HG03095 (cell line): ENCODE measurements around the gene LRRC8A.
A peak's percentile ranks its signal among the peaks of the same experiment; 100 is the strongest.
"Not testable (repeated sequence)": the region's sequence is repeated elsewhere in the genome, so short reads cannot be mapped to it uniquely, and the experiment has no call there.

Source experiments
- ATAC-seq: cut with Tn5 transposase; IDR thresholded peaks from one replicate; pipeline ENCODE4 v1.9.1; 2021; ENCODE audit warnings: moderate library complexity; ENCODE audit not compliant: unreplicated experiment

Gene LRRC8A

DNA sequence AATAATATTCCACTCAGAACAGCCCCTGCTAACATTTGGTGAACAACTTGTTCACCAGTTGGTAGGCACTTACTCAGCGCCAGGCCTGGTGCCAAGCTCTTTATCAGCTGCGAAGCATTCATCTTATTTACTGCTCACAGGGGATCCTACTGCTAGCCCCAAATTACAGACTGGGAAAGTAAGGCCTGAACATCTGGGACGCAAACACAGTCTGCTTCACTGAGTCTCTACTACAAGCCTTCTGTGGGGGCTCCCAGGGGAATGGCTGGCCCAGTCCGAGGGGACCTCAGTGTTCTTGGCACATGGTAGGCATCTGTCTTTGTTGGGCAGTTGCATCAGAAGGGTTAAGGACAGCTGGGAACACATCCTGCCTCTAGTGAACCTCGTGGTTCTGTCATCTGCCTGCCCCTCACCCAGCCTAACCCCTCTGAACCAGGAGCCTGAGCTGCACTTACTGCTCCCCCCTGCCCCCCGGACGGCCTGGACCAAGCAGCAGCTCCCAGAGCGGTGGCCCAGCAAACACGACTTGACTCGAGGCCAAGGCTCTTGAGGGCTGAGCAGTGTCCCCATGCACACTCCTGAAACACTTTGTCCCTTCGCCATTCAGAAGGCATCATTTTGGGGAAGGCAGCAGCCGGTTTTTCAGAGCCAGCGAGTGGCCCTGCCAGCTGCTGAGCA, 38.6 kb downstream of the LRRC8A start, which contains the start of gene PHYHD1:
TSS of gene PHYHD1 (plus strand) at position 602 of the 678 bp plus-strand sequence. CDS start 1,342 bp downstream, outside the sequence.
- ATAC-seq = no peak

DNA sequence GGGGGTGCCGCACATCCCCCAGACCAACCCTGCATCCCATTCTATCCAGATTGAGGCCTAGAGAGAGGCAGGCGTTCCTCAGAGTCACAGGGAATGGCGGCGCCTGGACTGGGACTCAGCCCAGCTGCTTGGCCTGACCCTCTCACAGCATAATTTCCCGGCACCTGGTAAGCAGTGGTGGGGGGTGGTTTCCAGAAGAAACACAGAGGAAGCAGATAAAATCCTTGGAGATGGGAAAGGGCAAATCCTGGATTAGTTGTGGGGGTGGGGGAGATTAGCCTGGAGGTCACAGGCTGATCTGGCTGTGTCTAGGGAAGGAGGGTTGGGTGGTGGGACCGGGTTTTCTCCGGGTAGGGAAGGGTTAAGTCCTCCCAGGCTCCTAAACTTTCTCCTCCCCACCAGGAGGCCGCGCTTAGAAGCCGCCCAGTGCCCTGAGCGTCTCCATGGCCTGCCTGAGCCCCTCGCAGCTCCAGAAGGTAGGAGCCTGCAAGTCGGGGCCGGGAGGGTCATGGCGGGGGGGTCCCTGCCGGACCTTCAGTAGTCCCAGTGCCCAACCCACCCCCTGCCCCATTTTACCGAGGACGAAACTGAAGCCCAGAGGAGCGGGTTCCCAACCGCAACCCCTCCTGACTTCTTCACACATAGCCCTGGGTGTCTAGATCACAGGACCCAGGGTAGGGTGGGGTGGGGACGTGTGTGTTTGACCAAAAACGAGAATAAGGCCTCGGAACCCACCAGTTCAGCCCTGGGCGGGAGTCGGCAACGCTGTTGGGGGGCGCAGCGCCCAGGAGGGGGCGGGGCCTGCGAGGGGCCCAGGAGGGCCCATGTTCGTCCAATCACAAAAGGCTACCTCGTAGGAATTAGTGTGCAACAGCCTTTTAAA, 40.2 kb downstream of the LRRC8A start:
- no peak for ATAC-seq

DNA sequence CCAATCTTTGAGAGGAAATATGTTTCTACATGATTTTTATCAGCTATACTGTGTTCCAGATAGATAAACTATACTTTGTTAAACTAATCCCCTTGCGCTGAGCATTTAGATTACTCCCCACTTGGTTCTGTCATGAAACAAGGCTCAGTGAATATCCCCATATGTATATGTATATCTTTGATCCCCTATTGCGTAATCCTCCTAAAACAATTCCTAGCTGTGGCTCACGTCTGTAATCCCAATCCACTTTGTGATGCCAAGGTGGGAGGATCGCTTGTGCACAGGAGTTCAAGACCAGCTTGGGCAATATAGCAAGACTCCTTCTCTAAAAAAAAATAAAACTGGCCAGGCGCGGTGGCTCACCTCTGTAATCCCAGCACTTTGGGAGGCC, 41.6 kb downstream of the LRRC8A start:
- no peak for ATAC-seq

DNA sequence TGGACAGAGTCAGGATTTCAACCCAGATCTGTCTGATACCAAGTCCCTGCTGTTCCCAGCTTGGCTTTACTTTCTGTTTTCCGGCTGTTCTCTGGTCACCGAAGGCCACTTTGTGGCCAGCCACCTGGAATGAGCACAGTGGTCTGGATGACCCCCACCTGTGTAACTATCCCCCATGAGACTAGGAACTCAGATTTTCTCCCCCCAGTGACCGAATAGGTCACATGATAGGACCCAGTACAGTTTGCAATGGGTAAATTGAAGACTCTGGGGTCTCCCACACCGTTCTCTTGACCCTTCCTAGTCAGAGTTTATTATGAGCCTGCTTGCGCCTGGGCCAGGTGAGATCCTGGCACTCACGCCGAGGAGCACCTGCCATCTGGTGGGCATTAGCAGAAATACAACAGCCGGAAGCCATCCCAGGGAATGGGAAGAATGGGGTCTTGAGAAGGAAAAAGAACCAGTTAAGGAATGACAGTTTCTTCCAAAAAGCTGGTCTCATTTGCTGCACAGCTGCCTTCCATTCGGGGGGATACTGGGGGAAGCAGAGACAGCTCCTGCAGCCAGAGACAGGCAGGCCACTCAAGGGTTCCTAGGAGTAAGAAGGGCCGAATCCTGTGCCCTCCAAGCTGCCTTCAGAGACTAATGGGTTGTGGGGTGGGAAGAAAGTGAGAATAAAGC, 45.9 kb downstream of the LRRC8A start:
- ATAC-seq = no peak

DNA sequence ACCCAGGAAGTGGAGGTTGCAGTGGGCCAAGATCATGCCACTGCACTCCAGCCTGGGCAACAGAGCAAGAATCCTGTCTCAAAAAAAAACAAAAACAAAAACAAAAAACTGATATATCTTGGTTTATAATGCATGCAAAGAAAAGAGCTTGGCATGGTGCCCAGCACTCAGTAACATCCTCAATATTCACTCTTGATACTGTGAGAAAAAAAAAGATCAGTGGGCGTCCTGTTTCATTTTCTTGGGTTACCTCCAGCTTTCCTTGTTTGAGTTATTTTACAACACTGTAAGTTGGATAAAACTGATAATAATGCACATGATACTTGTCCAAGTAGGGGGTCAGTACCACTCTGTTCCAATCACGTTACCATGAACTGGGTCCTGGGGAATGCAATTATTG, 46.7 kb downstream of the LRRC8A start:
- ATAC-seq = no peak

DNA sequence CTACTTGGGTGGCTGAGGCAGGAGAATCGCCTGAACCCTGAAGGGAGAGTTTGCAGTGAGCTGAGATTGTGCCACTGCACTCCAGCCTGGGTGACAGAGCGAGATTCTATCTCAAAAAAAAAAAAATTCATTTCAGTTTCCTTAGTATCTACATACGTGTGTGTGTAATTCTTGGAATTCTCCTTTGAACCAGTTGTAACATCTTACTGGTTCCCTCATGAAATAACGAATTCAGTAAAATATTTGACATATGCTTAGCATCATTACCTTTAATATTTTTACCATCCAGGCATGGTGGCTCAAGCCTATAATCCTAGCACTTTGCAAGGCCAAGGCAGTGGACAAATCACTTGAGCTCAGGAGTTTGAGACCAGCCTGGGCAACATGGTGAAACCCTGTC, 47.6 kb downstream of the LRRC8A start:
- no peak for ATAC-seq

DNA sequence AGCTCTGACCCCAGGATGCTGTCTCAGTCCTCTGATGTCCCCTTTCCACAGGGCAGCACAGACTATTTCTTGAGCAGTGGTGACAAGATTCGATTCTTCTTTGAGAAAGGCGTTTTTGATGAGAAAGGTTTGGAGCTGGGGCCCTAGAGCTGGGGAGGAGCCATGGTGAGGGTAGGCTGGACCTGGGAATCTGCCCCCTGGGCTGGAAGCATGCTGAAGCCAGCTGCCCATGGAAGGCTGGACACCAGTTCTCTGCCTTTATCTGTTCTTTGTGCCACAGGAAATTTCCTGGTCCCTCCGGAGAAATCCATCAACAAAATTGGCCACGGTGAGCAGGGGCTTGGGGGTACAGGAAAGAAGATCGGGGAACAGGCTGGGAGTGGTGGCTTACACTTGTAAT, 51.8 kb downstream of the LRRC8A start:
- ATAC-seq = no peak

DNA sequence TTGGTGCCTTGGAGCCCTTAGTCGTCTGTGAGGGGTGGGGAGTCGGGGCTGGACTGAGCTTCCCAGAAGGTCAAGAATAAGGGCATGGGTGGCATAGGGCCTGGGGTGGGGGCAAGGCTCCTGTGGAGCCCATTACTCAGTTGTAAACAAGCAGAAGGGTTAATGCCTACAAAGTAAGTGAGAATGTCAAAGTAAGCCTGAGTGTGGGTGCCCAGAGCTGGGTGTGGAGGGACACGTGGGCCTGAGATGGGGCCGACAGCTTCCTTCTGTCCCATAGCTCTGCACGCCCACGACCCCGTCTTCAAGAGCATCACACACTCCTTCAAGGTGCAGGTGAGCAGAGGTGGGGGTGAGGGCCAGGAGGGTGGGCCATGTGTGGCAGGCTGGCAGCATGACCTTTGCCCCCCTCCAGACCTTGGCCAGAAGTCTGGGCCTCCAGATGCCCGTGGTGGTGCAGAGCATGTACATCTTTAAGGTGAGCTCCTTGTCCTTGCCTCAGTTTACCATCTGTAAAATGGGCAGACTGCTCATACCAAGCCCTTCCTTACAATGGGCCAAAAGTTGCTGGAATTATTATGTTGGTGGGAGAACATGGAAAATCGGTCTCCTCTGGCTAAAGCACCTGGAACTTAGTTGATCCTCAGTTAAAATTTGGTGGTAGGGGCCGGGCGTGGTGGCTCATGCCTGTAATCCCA, 54.4 kb downstream of the LRRC8A start:
- ATAC-seq = no peak

DNA sequence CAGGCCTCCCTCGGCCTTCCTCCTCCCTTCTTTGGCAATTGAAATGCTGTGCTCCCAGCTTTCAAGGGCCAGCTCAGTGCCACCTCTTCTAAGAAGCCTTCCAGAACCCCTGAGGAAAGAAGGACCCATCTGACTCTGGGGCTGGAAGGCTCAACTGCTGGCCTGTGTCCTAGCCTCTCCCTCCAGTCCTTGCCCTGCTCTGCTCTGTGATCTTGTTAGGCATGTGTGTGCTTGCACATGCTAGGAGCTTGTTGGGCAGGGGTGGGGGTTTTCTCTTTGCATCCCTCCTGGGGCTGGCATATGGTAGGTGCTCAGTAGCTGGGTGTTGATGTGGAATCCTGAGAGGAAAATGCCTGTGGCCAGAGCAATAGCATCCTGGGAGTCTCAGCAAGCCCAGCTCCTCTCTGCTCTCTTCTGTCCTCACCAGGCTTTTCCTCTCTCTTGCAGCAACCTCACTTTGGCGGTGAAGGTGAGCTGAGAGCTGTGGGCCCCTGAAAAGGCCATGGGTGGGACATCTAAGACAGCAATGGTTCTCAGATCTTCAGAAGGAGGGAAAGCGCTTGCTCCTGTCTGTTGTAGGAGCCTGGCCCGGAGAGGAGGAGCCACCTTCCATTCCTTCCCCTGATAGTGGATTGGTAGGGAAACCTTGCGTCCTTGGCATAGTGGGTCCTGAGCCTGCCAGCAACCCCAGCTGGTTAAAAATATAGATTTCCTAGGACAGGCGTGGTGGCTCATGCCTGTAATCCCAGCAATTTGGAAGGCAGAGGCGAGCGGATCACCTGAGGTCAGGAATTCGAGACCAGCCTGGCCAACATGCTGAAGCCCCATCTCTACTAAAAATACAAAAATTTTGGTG, 55.6 kb downstream of the LRRC8A start:
- ATAC-seq = no peak

DNA sequence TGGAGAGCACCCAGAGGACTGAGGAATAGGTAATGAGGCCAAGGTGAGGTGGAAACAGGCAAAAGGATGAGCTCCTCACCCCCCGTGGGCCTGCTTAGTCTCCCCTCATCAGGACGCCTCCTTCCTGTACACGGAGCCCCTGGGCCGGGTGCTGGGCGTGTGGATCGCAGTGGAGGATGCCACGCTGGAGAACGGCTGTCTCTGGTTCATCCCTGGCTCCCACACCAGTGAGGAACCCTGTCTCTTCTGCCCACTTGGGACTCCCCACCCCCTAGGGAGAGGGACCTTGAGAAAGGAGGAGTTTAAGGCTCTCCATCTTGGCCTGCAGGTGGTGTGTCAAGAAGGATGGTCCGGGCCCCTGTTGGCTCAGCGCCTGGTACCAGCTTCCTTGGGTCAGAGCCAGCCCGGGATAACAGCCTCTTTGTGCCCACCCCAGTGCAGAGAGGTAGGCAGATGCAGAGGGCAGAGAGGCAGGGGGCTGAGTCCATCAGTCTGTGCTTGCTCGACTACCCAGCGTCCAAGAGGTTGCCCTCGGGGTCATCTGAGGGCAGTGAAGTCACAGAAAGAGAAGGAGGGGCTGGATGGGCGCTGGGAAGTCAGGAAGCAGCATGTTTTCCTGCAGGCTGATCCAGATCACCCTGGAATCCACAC, 58.5 kb downstream of the LRRC8A start:
- no peak for ATAC-seq

DNA sequence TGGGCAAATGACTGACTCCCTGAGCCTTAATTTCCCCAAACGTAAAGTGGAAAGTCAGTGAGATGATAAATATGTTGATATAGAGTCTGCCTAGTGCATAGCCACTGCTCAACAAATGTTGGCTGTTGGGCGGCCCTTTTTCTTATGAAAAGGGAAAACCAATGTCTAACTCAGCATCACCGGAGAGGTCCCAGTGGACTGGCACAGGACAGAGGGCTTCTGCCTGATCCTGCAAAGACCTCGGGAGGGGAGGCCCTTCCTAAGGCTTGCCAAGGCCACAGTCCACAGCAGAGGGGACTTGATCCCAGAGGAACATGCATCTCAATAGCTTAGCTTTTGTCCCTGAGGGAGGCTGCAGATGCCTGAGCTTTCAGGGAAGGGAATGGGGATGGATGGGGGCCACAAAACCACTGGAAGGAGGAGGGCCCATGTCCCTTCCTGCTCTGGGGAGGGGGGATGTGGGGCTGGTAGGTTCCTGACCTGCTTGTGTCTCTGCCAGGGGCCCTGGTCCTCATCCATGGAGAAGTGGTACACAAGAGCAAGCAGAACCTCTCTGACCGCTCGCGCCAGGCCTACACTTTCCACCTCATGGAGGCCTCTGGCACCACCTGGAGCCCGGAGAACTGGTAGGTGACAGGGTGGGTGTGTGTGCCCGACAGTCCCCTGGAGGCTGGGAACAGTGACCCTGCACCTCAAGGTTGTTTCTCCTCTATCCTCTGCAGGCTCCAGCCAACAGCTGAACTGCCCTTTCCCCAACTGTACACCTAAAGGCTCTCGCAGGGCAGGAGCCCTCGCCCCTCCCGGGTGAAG, 59.2 kb downstream of the LRRC8A start:
- ATAC-seq = no peak

DNA sequence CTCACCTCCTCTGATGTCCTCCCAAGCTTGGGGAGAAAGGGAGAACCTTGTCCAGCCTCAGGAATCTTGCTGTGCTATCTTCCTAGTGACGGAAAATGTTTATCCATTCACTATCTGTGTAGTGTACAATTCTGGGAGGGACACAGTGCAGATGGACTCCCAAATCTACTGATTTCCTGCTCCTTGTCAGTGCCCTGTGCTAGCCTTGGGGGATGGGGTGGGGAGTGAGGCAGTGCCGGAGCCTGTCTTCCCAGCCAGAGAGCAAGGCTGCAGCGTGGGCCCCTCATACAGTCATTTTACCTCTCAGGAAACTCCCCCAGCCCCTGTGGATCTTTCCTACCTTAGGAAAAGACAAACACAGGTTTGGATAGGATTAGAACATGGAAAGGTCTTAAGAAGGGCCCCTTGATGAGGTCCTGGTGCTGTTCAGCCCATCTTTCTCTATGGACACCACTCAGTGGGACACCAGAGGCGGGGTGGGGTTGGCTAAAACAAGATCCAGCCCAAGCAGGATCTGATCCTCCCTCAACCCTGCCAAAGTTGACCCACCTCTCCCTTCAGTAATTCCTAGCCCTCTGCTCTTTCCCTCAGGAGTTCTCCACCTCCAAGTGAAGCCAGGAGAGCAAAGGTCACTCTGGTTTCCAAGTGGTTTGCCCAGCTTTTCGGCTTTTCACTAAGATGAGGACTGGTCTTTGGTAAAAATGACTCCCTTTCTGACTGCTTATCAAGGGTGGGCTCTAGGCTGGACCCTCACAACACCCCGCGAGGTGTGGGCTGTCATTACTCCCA, 62.1 kb downstream of the LRRC8A start:
- ATAC-seq = no peak

DNA sequence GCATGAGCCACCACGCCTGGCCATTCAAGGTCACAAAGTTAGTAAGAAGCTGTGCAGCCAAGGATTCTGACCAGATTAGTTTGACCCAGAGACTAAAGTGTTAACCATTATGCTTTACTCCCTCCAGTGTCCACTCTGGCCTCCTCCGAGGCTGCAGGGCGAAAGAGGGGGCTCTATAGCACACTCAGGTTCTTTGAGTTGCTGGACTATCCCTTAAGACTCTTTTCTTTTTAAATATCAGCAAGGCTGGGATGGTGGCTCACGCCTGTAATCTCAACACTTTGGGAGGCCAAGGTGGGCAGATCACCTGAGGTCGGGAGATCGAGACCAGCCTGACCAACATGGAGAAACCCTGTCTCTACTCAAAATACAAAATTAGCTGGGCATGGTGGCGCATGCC, 63.0 kb downstream of the LRRC8A start:
- not testable (repeated sequence) for ATAC-seq

DNA sequence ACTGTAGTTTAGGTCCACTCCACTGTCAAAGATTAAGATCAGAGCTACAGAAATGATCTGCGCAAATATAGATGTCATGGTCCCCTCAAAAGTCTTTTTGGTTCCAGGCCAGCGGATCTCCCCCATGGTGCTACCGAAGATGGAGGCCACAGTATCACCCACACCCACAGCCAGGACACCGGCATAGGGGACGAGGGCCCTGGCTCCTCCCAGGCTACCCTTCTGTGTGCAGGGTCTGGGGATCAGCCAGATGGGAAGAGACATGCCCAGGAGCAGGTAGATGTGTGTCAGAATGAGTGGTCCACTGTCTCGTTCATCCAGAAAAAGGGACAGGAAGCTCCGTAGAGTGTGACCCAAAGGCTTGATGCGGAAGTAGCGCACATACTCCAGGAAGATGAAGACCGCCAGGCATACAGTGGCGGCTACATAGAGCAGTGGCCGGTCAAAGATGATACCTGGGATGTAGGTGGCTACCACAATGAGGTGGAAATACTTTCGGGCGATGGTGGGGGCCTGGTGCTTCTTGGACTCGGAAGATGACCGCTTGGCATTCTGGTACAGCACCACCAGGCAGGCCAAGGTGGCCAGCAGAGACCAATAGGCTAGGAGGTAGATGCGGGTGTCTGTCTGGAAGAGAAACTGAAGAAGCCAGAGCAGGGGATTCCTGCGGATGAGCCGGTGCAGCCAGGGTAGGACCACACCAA, 64.0 kb downstream of the LRRC8A start:
- ATAC-seq = no peak

DNA sequence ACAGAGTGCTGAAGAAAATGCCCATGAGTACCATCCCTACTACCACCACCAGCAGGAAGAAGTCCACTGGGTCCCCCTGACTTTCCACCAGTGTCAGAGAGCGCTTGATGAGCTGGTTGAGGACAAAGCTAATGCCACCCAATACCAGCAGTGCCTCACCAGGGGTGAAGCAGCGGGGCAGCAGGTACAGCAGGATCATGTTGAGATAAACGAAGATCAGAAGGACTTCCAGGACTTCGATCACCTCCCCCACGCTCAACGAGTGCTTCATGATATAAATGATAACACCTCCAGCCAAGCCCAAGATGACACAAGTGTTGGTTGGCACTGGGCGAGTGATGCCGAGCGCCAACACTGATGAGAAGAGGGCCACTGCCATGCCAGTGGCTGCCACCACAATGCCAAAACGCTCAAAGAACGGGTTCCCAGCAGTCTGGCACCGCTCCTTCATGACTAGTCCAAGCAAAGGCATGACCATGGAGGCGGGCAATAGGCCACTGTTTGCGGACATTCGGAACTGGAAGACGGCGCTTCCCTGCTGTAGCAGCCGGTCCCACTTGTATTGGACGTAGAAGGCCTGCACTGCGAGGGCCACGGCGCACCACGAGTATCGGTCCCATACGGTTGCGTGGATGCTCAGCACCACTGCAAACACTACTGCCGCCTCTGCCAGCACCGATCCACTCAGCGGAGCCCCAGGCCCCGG, 64.8 kb downstream of the LRRC8A start:
- ATAC-seq = peak; percentile 21

DNA sequence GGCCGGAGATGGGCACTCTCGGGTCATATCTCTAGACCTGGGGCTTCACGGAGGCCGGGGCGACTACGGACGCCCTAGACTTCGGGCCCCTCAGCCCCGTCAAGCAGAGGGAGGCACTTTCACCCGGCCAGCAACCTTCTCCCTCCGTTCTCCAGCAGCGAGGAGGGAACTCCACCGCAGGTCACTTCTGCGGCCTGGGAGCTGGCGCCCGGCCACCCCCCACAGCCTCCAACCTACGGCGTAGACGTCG, 65.3 kb downstream of the LRRC8A start:
- ATAC-seq = no peak
